Activated CD4-positive, alpha-beta memory T cell treated with anti-CD3 and anti-CD28 coated beads for 36 hours (primary cell): Measurements from ENCODE around the gene BAZ2B. TPM values are rescaled to one million over a fixed set of nuclear protein-coding genes. Genes with fewer than 3 reads are reported as not detected.

Source experiments
- CTCF ChIA-PET: fragments of 350-600 bp; sonication (Branson Sonifier 250); formaldehyde crosslinking; loops from one replicate; lab custom pipeline; 2021; ENCODE audit warnings: antibody characterized with exemption, inconsistent platforms; lab: Charles Lee
- POLR2A ChIA-PET: fragments of 350-600 bp; sonication (Branson Sonifier 250); formaldehyde crosslinking; loops from one replicate; lab custom pipeline; 2021; ENCODE audit warnings: antibody characterized with exemption; lab: Charles Lee
- DNase-seq: peaks from one replicate; pipeline ENCODE4 v3.0.0-alpha.2; 2020
- H3K27ac Mint-ChIP-seq: one replicate; pipeline ENCODE4 v1.8.0; 2021; ENCODE audit warnings: mixed read lengths
- H3K27me3 Mint-ChIP-seq: one replicate; pipeline ENCODE4 v1.8.0; 2021; ENCODE audit warnings: mixed read lengths
- H3K36me3 Mint-ChIP-seq: one replicate; pipeline ENCODE4 v1.8.0; 2021; ENCODE audit warnings: mixed read lengths
- H3K4me1 Mint-ChIP-seq: one replicate; pipeline ENCODE4 v1.8.0; 2021; ENCODE audit warnings: low read depth, mixed read lengths
- H3K4me3 Mint-ChIP-seq: one replicate; pipeline ENCODE4 v1.8.0; 2021; ENCODE audit warnings: mild to moderate bottlenecking, mixed read lengths
- H3K9me3 Mint-ChIP-seq: one replicate; pipeline ENCODE4 v1.8.0; 2021; ENCODE audit warnings: mixed read lengths
- intact Hi-C: fragments of 100-400 bp; cut with micrococcal nuclease; formaldehyde crosslinking; loops from one replicate; pipeline ENCODE4 v1.15.1; 2023
- total RNA-seq, 2 experiments: library from RNA; stranded (reverse); gene quantifications; one replicate each; pipeline ENCODE4 v1.2.3, GENCODE V29; 2021

Gene BAZ2B
- total RNA-seq, 2 experiments from 2014 or later: 9.1 to 10.2 TPM

- Mint-ChIP-seq H3K4me1 (no peaks in the 10 kb centered on the region), H3K9me3 (no peaks in the 10 kb centered on the region), H3K4me3 (no peak overlapping the region), H3K36me3 (no peaks in the 10 kb centered on the region), H3K27me3 (peaks cover 6% of the 10 kb centered on the region), H3K27ac (no peak overlapping the region)
- CTCF ChIA-PET: no interaction called here
- intact Hi-C loops: no loop called here
- DNase-seq: no peak
- POLR2A ChIA-PET: no interaction called here
Measured at GRCh38 chr2:159297042-159297707, 319.2 kb downstream of the BAZ2B start.

DNA sequence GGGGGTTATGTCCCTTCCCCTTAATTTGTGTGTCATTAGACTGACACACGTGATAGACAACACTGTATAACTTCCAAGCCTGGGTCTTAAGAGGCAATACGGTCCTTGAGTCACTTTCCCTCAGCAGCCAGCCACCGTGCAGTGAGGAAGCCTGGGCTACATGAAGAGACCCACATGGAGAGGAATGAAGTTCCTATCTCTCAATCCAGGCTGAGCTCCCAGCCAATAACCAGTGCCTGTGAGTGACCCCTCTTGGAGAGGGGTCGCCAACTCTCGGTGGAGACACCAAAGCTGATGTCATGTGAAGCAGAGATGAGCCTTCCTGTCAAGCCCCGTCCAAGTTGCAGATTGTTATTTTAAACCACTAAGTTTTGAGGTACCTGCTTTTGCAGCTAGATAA lies 324.2 kb downstream of the BAZ2B start:
- no peak overlapping the region for H3K4me3 Mint-ChIP-seq
- DNase-seq: no peak
- intact Hi-C loops: no loop called here
- ChIA-PET POLR2A (no interaction called here), CTCF (no interaction called here)
- H3K4me1 Mint-ChIP-seq: peaks cover 13% of the 10 kb centered on the region
- no peaks in the 10 kb centered on the region for H3K36me3 Mint-ChIP-seq
- H3K27ac Mint-ChIP-seq: no peak overlapping the region
- H3K27me3 Mint-ChIP-seq: no peaks in the 10 kb centered on the region
- no peaks in the 10 kb centered on the region for H3K9me3 Mint-ChIP-seq

GRCh38 chr2:159290289-159290907 lies 325.9 kb downstream of the BAZ2B start:
- Mint-ChIP-seq H3K4me3 (no peak overlapping the region), H3K9me3 (no peaks in the 10 kb centered on the region), H3K27me3 (no peaks in the 10 kb centered on the region), H3K4me1 (peaks cover 18% of the 10 kb centered on the region), H3K36me3 (no peaks in the 10 kb centered on the region), H3K27ac (no peak overlapping the region)
- ChIA-PET CTCF (interaction anchor here (0.6 kb wide), 1 partner anchor 424 kb away, joined by 3 read pairs; no protein-coding TSS in a partner anchor), POLR2A (no interaction called here)
- peak; percentile 16 for DNase-seq
- intact Hi-C loops: no loop called here

DNA sequence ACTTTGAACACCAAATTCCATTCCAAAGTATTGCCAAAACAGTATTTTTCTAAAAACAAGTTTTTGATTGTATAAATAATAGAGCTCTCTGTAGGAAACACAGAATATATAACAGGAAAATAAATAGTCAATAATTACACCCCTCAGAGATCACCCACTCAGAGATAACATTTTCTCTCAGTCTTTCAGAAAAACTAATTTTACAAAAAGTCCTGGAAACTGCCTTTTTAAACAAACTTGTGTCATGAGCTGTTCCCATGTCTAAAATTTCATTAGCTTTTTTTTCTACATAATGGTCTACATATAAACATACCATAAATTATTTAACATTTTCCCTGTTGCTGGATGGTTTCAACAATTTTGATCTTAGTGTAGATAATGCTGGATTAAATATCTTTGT lies 328.6 kb downstream of the BAZ2B start:
- H3K36me3 Mint-ChIP-seq: peaks cover under 1% of the 10 kb centered on the region
- intact Hi-C loops: loop anchor here (2.0 to 10.0 kb wide), 2 partner anchors 229 to 617 kb away; partner anchors contain the start of gene LY75
- H3K9me3 Mint-ChIP-seq: no peaks in the 10 kb centered on the region
- no peak for DNase-seq
- H3K27ac Mint-ChIP-seq: no peak overlapping the region
- H3K27me3 Mint-ChIP-seq: no peaks in the 10 kb centered on the region
- H3K4me3 Mint-ChIP-seq: no peak overlapping the region
- peaks cover 20% of the 10 kb centered on the region for H3K4me1 Mint-ChIP-seq
- CTCF ChIA-PET: interaction anchor here (1.6 kb wide), 1 partner anchor 86 kb away, joined by 4 read pairs; no protein-coding TSS in a partner anchor
- POLR2A ChIA-PET: no interaction called here

GRCh38 chr2:159286709-159287441 lies 329.5 kb downstream of the BAZ2B start:
- Mint-ChIP-seq H3K4me3 (peak overlapping the region; percentile 87), H3K27me3 (no peaks in the 10 kb centered on the region), H3K4me1 (peaks cover 20% of the 10 kb centered on the region), H3K27ac (peak overlapping the region; percentile 63), H3K36me3 (peaks cover 3% of the 10 kb centered on the region), H3K9me3 (no peaks in the 10 kb centered on the region)
- POLR2A ChIA-PET: no interaction called here
- CTCF ChIA-PET: interaction anchor here (1.6 kb wide), 1 partner anchor 85 kb away, joined by 4 read pairs; no protein-coding TSS in a partner anchor
- intact Hi-C loops: loop anchor here (1.0 to 10.0 kb wide), 3 partner anchors 230 to 618 kb away; partner anchors contain the start of genes LY75 and MARCHF7
- DNase-seq: peak; percentile 97

- CTCF ChIA-PET: interaction anchor here (0.5 kb wide), 1 partner anchor 118 kb away, joined by 3 read pairs; no protein-coding TSS in a partner anchor
- peak; percentile 38 for DNase-seq
- intact Hi-C loops: loop anchor here (1.0 to 10.0 kb wide), 3 partner anchors 231 to 619 kb away; partner anchors contain the start of genes LY75 and MARCHF7
- Mint-ChIP-seq H3K36me3 (peaks cover 3% of the 10 kb centered on the region), H3K27me3 (no peaks in the 10 kb centered on the region), H3K27ac (peak within 1 kb of the TSS; percentile 63), H3K9me3 (no peaks in the 10 kb centered on the region), H3K4me1 (peaks cover 20% of the 10 kb centered on the region), H3K4me3 (peak within 1 kb of the TSS; percentile 87)
- POLR2A ChIA-PET: no interaction called here
Measured at GRCh38 chr2:159285929-159286708, 330.2 kb downstream of the BAZ2B start, which contains the start of gene WDSUB1. TSS of gene WDSUB1 (minus strand) at chr2:159286703. CDS start at chr2:159283069, 3,634 bp downstream.

DNA sequence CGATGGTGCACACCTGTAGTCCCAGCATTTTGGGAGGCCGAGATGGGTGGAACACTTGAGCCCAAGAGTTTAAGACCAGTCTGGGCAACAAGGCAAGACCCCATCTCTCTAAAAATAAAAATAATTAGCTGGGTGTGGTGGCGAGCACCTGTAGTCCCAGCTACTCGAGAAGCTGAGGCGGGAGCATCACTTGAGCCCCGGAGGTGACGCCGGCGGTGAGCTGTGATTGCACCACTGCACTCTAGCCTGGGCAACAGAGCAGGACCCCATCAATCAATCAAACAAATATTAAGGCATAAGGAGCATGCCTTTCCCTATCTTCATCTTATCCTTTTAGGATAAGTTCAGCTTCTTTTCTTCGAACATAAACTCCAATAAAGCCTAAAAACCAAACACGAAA lies 330.9 kb downstream of the BAZ2B start:
- ChIA-PET CTCF (interaction anchor here (0.5 kb wide), 1 partner anchor 119 kb away, joined by 3 read pairs; no protein-coding TSS in a partner anchor), POLR2A (no interaction called here)
- DNase-seq: no peak
- Mint-ChIP-seq H3K27me3 (no peaks in the 10 kb centered on the region), H3K4me1 (peaks cover 15% of the 10 kb centered on the region), H3K36me3 (peaks cover 3% of the 10 kb centered on the region), H3K9me3 (no peaks in the 10 kb centered on the region), H3K27ac (no peak overlapping the region), H3K4me3 (peak overlapping the region; percentile 75)
- intact Hi-C loops: loop anchor here (10.0 kb wide), 1 partner anchor 619 kb away; the partner anchor contains the start of gene LY75

GRCh38 chr2:159283529-159283928 lies 332.8 kb downstream of the BAZ2B start:
- no peak overlapping the region for H3K27ac Mint-ChIP-seq
- no peaks in the 10 kb centered on the region for H3K27me3 Mint-ChIP-seq
- H3K4me3 Mint-ChIP-seq: no peak overlapping the region
- intact Hi-C loops: loop anchor here (10.0 kb wide), 1 partner anchor 621 kb away; the partner anchor contains the start of gene LY75
- peaks cover 10% of the 10 kb centered on the region for H3K4me1 Mint-ChIP-seq
- peaks cover 7% of the 10 kb centered on the region for H3K36me3 Mint-ChIP-seq
- DNase-seq: no peak
- no peaks in the 10 kb centered on the region for H3K9me3 Mint-ChIP-seq
- ChIA-PET POLR2A (no interaction called here), CTCF (no interaction called here)

- Mint-ChIP-seq H3K4me3 (no peak overlapping the region), H3K9me3 (no peaks in the 10 kb centered on the region), H3K27ac (no peak overlapping the region), H3K27me3 (no peaks in the 10 kb centered on the region), H3K36me3 (peaks cover 9% of the 10 kb centered on the region), H3K4me1 (peaks cover 7% of the 10 kb centered on the region)
- no peak for DNase-seq
- intact Hi-C loops: loop anchor here (10.0 kb wide), 1 partner anchor 624 kb away; the partner anchor contains the start of gene LY75
- CTCF ChIA-PET: no interaction called here
- POLR2A ChIA-PET: no interaction called here
Measured at GRCh38 chr2:159281002-159281401, 335.3 kb downstream of the BAZ2B start.

- H3K4me3 Mint-ChIP-seq: no peak overlapping the region
- no peaks in the 10 kb centered on the region for H3K27me3 Mint-ChIP-seq
- CTCF ChIA-PET: no interaction called here
- POLR2A ChIA-PET: no interaction called here
- no peaks in the 10 kb centered on the region for H3K9me3 Mint-ChIP-seq
- no peak overlapping the region for H3K27ac Mint-ChIP-seq
- peaks cover under 1% of the 10 kb centered on the region for H3K4me1 Mint-ChIP-seq
- H3K36me3 Mint-ChIP-seq: peaks cover 9% of the 10 kb centered on the region
- no peak for DNase-seq
- intact Hi-C loops: loop anchor here (10.0 kb wide), 1 partner anchor 625 kb away; the partner anchor contains the start of gene LY75
Measured at GRCh38 chr2:159279700-159280099, 336.6 kb downstream of the BAZ2B start.

- H3K9me3 Mint-ChIP-seq: no peaks in the 10 kb centered on the region
- intact Hi-C loops: no loop called here
- ChIA-PET POLR2A (no interaction called here), CTCF (no interaction called here)
- H3K4me3 Mint-ChIP-seq: no peak overlapping the region
- peaks cover 22% of the 10 kb centered on the region for H3K36me3 Mint-ChIP-seq
- H3K27ac Mint-ChIP-seq: no peak overlapping the region
- no peaks in the 10 kb centered on the region for H3K27me3 Mint-ChIP-seq
- no peak for DNase-seq
- H3K4me1 Mint-ChIP-seq: no peaks in the 10 kb centered on the region
Measured at GRCh38 chr2:159275111-159275510, 341.2 kb downstream of the BAZ2B start.
